Dermis blood vessel endothelial cell (primary cell): Measurements from ENCODE around the gene TRIO. TPM values are rescaled to one million over a fixed set of nuclear protein-coding genes. Genes with fewer than 3 reads are reported as not detected.

ENCODE experiments used
- DNase-seq: peaks from one replicate; pipeline ENCODE4 v3.0.0; 2010
- total RNA-seq: library from RNA; depleted of rRNA; stranded (reverse); fragments of >200 nt; gene quantifications from 2 replicates; pipeline ENCODE4 v1.2.3, GENCODE V29; 2014

Gene TRIO
- total RNA-seq, 1 donor from 2014 or later: 190 TPM

- DNase-seq: no peak
Observed at GRCh38 chr5:14148890-14149671, 5.9 kb downstream of the TRIO start.

GRCh38 chr5:14149672-14150274, 6.6 kb downstream of the TRIO start:
- no peak for DNase-seq

- DNase-seq: no peak
Observed at GRCh38 chr5:14151416-14151815, 8.3 kb downstream of the TRIO start.

DNA sequence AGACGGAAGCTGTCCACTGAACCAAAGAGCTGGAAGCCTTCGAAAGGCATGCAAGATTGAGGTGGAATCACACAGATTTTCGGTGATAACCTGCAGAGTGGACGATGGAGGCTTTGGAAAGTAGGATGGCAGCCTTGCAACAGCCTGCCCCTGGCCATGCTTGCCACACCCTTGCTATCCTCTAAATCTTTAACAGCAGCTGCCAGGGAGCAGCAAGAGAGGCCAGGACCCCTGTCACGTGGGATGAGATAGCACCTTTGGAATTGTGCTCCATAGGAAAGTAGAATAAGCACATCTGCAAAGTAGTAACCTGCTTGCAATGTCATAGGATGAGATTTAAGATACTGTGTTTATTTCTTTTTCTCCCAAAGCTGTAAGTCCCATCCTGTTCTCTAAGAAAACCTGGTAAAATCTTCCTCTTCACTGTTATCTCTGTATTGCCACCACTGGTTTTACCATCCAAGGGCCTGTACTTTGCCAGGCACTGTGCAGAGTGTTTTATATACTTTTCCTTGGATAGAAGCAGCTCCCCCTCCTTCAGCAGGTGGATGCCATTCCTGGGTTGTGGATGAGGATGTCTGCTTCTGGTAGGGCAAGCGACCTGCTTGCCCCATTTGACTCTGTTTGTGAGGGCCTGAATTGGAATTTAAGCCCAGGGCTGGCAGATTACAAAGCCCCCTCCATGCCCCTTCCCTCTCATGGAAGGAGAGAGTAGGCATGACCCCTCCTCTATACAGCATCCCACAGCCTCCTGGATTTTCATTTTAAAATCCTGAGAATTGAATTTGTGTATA, 10.1 kb downstream of the TRIO start:
- no peak for DNase-seq

DNA sequence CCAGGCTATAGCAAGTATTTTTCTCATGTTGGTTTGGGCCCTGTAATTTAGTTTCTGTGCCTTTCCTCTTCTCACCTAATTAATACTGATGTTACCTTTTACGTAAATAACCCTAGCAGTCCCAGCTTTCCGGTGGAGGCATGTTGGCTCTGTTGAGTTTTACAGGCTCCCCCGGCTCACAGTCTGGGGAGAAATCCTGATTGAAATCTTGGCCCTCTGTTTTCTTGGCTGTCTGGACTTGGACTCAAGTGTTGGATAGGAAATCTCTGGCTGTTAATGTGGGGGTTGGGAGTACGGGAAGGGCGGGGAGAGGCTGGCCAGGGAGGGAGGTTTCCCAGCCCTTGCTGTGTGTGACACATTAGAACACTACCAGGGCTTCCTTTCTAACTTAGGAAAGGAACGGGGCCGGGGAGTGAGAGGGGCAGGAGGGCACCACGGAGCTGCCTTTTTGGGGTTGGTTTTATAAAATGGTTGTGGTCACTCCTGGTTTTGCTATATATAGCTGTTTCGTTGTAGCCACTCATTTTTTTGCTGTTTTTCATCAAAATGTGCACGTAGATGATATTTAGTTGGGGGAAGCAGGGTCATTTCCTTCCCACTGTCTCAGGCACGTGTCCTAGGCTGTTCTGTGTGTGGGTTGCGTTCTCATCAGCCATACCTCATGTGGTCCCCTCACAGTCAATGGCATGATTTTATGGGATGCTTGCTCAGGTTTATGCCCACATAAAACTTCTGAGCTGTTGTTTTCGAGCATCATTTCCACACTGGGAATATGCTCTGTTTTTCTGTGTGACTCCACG, 11.0 kb downstream of the TRIO start:
- DNase-seq: peak; percentile 93

DNA sequence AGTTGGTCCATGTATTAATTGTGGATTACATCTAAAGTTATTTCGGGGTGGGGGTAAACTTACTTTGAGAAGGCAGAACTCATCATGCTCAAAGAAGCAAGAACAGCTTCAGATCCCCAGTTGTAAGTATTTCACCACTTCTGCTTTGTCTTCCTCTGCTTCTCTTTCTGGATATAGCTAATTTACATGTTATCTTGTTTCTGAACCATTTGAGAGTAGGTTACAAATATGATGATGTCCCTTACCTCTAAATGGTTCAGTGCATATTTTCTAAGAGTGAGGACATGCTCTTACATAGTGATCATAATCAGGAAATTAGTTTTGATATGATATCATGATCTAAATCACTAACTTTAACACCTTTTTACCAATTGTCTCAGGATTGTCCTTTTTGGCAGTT, 11.9 kb downstream of the TRIO start:
- no peak for DNase-seq

GRCh38 chr5:14155739-14156138, 12.6 kb downstream of the TRIO start:
- no peak for DNase-seq

- DNase-seq: no peak
Observed at GRCh38 chr5:14156290-14156649, 13.1 kb downstream of the TRIO start.

DNA sequence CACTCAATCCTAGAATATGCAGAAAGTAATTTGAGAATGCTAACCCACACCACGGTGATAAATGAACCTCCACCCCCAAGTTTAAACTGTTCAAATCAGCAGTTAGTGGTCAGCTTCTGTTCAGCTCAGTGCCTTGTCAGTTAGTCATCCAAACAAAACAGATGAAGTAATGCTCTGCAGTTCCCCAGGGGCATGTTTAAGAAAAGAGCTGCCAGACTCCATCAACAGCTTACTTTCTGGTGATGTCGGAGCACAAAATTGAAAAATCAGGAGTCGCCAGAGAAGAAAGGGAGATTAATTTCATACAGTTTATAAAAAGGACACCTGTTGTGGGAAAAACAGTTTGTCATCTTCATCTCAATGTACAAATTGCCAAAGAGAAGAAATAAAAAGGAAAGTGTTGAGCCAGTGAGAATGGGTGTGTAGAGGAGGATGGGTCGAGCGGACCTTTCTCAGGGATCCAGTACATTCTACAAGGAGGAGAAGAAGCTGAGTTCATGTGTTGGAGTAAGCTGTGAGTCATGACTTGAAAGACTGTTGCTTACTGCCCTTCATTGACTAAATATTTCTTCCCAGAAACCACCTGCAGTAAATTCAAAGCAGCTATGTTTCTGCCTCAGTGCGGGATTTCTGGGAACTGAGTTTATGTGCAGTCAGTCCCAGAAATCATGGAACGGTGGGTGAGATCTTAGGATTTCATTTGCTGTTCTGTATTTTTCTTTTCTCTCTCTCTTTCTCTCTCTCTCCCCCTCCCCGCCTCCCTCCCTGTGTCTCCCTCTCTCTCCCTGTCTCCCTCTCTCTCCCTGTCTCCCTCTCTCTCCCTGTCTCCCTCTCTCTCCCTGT, 13.7 kb downstream of the TRIO start:
- DNase-seq: peak; percentile 93

DNA sequence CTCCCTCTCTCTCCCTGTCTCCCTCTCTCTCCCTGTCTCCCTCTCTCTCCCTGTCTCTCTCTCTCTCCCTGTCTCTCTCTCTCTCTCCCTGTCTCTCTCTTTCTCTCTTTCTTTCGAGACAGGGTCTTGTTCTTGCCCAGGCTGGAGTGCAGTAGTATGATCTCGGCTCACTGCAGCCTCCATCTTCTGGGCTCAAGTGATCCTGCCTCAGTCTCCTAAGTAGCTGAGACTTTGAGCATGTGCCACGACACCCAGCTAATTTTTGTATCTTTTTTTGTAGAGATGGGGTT, 14.3 kb downstream of the TRIO start:
- DNase-seq: no peak

GRCh38 chr5:14158890-14159666, 15.9 kb downstream of the TRIO start:
- DNase-seq: no peak

- DNase-seq: peak; percentile 41
Observed at GRCh38 chr5:14161825-14162556, 18.8 kb downstream of the TRIO start.

GRCh38 chr5:14164164-14165163, 21.3 kb downstream of the TRIO start:
- no peak for DNase-seq

GRCh38 chr5:14165375-14166106, 22.4 kb downstream of the TRIO start:
- peak; percentile 98 for DNase-seq

GRCh38 chr5:14166437-14166836, 23.3 kb downstream of the TRIO start:
- no peak for DNase-seq

- peak; percentile 41 for DNase-seq
Observed at GRCh38 chr5:14167211-14167845, 24.2 kb downstream of the TRIO start.

GRCh38 chr5:14168144-14168792, 25.1 kb downstream of the TRIO start:
- peak; percentile 71 for DNase-seq
